NCI-H2029 (cell line): ENCODE data around the gene DAGLB.
A peak's percentile ranks its signal among the peaks of the same experiment; 100 is the strongest.
"Not testable (repeated sequence)": the region's sequence is repeated elsewhere in the genome, so short reads cannot be mapped to it uniquely, and the experiment has no call there.

Experiments used
- DNase-seq: peaks from one replicate; lab custom pipeline; 2025; lab: John Stamatoyannopoulos, UW

DAGLB gene

DNA sequence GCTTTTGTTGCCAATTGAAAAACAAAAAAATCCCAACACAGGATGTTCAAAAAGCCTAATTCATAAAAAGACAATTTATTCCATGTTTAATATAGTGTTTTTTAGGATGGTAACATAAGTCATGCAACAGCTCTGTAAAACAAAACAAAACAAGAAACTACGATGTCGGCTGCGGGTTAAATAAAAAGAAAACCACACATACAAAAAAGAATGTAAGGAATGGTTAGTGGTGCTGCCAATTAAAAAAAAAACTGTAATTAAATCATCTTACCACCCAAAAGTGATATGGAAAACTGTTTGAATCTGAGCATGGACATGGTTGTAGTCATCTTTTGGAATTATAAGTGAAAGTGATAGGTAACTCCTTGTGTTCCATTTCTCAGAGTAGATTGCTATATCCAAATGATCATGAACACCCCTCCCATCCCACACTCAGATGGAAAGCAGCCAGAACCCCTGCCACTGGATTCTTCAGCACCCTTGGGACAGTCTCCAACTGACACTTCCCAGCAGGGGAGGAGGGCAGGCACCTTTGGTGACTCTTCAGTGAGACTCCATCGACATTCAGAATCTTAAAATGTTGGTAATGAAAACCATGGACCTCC, 14.3 kb upstream of the DAGLB start:
- DNase-seq = no peak

DNA sequence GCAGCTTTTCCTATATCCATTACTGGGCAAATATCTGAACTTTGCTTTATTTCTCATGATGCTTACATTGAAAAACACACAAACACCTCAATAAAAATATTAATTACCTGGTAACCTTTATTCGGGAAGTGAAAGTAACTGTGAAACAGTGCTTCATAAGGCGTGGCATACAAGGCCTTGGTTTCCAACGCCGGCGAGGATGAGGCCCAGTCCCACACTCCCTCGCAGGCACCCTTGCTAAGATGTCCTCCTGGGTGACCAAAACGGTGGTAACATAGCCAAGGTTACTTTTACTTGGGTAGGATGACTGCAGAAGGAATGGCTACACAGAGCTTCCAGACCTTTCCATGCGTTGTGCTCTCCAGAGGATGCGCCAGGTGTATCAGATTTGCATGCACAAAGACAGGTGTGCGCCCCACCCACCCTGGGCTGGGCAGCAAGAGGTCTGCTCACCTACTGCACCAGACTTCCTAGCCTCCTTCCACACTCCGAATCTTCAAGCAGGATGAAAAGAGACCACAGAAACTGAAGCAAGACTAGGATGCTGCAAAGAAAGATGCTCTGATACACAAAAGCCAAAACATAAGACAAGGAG, 13.3 kb upstream of the DAGLB start:
- no peak for DNase-seq

- no peak for DNase-seq
Observed at GRCh38 chr7:6460303-6460702, 12.5 kb upstream of the DAGLB start.

GRCh38 chr7:6458676-6459075, 10.9 kb upstream of the DAGLB start:
- not testable (repeated sequence) for DNase-seq

GRCh38 chr7:6453734-6454133, 6.0 kb upstream of the DAGLB start:
- no peak for DNase-seq

DNA sequence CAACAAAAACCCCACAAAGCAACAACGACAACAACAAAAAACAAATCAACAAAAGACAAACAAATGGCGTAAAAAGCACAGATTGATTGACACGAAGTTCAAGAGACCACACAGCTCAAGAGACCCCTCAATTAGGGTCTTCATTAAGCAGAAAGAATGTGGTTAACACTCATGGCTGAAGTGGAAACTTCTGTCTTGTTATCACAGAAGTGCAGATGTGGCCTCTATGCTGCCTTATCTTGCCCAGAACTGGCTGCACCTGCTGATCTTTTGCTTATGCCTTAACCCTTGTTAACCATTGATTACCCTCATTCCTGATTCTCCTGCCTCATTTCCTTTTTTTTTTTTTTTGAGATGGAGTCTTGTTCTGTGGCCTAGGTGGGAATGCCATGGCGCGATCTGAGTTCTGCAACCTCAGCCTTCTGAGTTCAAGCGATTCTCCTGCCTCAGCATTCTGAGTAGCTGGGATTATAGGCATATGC, 3.5 kb upstream of the DAGLB start:
- DNase-seq = no peak

DNA sequence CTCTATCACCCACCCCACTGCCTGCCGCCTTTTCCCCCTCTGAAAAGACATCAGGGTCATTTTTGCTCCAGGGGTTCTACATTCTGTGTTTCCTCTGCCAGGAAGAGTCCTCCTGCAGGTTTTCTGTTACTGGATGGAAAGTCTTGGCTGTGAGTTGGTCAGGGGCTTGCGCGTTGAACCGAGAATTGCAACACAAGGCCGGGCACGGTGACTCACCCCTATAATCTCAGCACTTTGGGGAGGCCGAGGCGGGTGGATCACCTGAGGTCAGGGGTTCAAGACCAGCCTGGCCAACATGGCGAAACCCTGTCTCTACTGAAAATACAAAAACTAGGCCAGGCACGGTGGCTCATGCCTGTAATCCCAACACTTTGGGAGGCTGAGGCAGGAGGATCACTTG, 2.8 kb upstream of the DAGLB start:
- not testable (repeated sequence) for DNase-seq

GRCh38 chr7:6449884-6450283, 2.1 kb upstream of the DAGLB start:
- not testable (repeated sequence) for DNase-seq

GRCh38 chr7:6448943-6449543, 1.3 kb upstream of the DAGLB start:
- no peak for DNase-seq

- DNase-seq = peak; percentile 79
Observed at GRCh38 chr7:6446838-6447580, 745 bp downstream of the DAGLB start.

DNA sequence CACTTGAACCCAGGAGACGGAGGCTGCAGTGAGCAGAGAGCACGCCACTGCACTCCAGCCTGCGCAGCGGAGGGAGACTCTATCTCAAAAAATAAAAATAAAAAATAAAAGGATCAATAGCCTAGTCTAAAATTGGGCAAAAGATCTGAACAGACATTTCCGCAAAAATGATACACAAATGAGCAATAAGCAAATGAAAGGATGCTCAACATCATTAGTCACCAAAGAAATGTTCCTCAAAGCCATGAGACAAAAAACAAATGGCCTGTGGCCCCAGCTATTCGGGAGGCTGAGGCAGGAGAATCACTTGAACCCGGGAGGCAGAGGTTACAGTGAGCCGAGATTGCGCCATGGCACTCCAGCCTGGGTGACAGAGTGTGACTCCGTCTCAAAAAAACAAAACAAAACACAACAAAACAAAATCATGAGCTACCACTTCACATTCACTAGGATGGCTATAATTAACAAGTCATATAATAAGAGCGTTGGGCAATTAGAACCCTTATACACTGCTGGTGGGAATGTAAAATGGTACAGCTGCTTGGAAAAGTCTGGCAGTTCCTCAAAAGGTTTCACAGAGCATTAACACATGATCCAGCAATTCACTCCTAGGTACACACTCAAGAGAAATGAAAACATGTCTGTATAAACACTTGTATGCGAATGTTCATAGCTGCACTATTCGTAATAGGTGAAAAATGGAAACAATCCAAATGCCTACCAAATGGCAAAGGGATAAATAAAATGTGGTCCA, 3.1 kb downstream of the DAGLB start:
- peak; percentile 95 for DNase-seq

DNA sequence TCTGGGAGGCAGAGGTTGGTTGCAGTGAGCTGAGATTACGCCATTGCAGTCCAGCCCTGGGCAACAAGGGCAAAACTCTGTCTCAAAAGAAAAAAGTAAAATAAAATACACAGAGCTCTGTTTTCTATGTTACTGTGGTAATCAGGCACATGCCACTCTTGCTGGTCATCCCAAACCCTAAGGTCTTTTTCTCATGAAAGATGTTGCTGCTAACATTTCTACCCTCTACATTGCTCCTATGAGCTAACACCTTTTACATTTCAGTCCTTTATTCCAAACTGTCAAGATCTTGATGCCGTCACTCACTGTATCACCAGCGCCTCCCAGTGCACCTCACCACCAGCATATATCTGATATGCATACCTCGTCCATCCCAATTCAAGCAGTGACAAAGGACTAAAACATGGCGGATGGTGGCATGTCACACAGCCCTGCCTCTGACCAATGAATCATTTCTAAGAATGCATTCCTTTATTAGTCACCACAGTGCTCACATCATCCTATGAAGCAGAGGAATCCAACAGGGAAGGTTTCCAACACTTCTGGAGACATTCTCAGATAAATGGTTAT, 4.3 kb downstream of the DAGLB start:
- no peak for DNase-seq

GRCh38 chr7:6442114-6442513, 5.6 kb downstream of the DAGLB start:
- DNase-seq = no peak

GRCh38 chr7:6440381-6440780, 7.4 kb downstream of the DAGLB start:
- DNase-seq = no peak

DNA sequence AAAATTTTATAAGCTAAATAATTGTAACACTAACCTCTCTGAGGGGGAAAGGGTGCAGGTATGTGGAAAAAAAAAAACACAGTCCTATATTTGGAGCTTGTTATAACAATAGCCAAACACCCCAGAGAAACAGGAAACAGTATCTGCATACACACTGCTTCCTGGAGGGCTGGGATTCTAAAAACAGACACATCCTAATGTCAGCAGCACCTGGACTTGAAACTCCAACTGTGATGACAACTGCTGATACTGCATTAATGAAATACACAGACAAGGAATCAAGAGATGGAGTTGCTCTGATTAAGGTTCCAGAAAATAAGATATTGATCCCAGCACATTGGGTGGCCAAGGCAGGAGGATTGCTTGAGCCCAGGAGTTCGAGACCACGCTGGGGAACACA, 9.3 kb downstream of the DAGLB start:
- no peak for DNase-seq

GRCh38 chr7:6437251-6437650, 10.5 kb downstream of the DAGLB start:
- no peak for DNase-seq

DNA sequence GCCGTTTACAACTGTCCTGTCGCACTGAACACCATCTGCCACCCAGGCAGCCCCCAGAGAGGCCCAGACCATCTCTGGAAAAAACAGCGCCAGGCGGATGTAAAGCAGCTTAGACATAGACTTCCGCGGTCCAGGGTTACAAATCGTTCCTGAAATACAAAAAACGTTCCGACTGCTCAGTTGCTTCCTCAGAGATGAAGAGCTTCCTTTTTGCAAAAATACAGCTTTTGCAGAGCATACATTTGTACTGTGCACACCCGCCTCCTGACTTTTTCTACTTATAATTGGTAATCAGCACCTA, 11.4 kb downstream of the DAGLB start:
- DNase-seq = no peak

- peak; percentile 56 for DNase-seq
Observed at GRCh38 chr7:6435486-6436384, 12.0 kb downstream of the DAGLB start.

GRCh38 chr7:6433784-6434615, 13.8 kb downstream of the DAGLB start:
- no peak for DNase-seq

GRCh38 chr7:6432781-6433180, 15.0 kb downstream of the DAGLB start:
- no peak for DNase-seq
